Trophoblast cell (in vitro differentiated cells and primary cell): Measurements from ENCODE around the gene NAPG.

Source experiments
- DNase-seq, 2 donors: peaks; one replicate each; pipeline ENCODE4 v3.0.0-alpha.2; 2016
- H2AFZ ChIP-seq: 2 replicates; pipeline ENCODE4 v1.6.1; 2013; ENCODE audit warnings: low read length, moderate library complexity, mild to moderate bottlenecking; ENCODE audit not compliant: insufficient read depth, poor library complexity
- H2AK5ac ChIP-seq: 2 replicates; pipeline ENCODE4 v1.6.1; 2013; ENCODE audit warnings: mild to moderate bottlenecking, low read length
- H2BK120ac ChIP-seq: 2 replicates; pipeline ENCODE4 v1.6.1; 2013; ENCODE audit warnings: low read length, mild to moderate bottlenecking, moderate library complexity; ENCODE audit not compliant: insufficient read depth, poor library complexity
- H2BK12ac ChIP-seq: 2 replicates; pipeline ENCODE4 v1.6.1; 2013; ENCODE audit warnings: mild to moderate bottlenecking, low read length, moderate library complexity
- H2BK5ac ChIP-seq: 2 replicates; pipeline ENCODE4 v1.6.1; 2013; ENCODE audit warnings: low read length, low read depth, moderate library complexity, mild to moderate bottlenecking; ENCODE audit not compliant: poor library complexity
- H3K14ac ChIP-seq: 2 replicates; pipeline ENCODE4 v1.6.1; 2013; ENCODE audit warnings: mild to moderate bottlenecking, low read length
- H3K18ac ChIP-seq: 2 replicates; pipeline ENCODE4 v1.6.1; 2013; ENCODE audit warnings: mild to moderate bottlenecking, low read length
- H3K23ac ChIP-seq: 2 replicates; pipeline ENCODE4 v1.6.1; 2013; ENCODE audit warnings: low read length
- H3K27ac ChIP-seq: 2 replicates; pipeline ENCODE4 v1.5.1; 2013; ENCODE audit warnings: low read depth, mild to moderate bottlenecking, inconsistent platforms, low read length, moderate library complexity
- H3K27me3 ChIP-seq: 2 replicates; pipeline ENCODE4 v1.6.1; 2013; ENCODE audit warnings: inconsistent platforms, mild to moderate bottlenecking, low read length, moderate library complexity; ENCODE audit not compliant: insufficient read depth
- H3K36me3 ChIP-seq, 2 experiments: 1 replicate in 1 of 2; 2 replicates in 1 of 2; pipeline ENCODE4 v1.6.1; 2013; ENCODE audit warnings: low read length in 2 of 2, mild to moderate bottlenecking in 2 of 2, moderate library complexity in 1 of 2; ENCODE audit not compliant: insufficient read depth in 2 of 2, control insufficient read depth in 1 of 2
- H3K4ac ChIP-seq: 2 replicates; pipeline ENCODE4 v1.6.1; 2013; ENCODE audit warnings: low read depth, mild to moderate bottlenecking, low read length, moderate library complexity
- H3K4me1 ChIP-seq, 2 experiments: 1 replicate in 1 of 2; 2 replicates in 1 of 2; pipeline ENCODE4 v1.6.1; 2013; ENCODE audit warnings: low read length in 2 of 2, mild to moderate bottlenecking in 2 of 2, moderate library complexity in 1 of 2; ENCODE audit not compliant: insufficient read depth in 2 of 2, control insufficient read depth in 1 of 2
- H3K4me2 ChIP-seq: 2 replicates; pipeline ENCODE4 v1.6.1; 2013; ENCODE audit warnings: inconsistent platforms, mild to moderate bottlenecking, low read length, moderate library complexity
- H3K4me3 ChIP-seq: 2 replicates; pipeline ENCODE4 v1.5.1; 2013; ENCODE audit warnings: mild to moderate bottlenecking, low read depth, low read length, inconsistent platforms
- H3K79me1 ChIP-seq: one replicate; pipeline ENCODE4 v1.6.1; 2013; ENCODE audit warnings: low read length
- H3K79me2 ChIP-seq: 2 replicates; pipeline ENCODE4 v1.6.1; 2013; ENCODE audit warnings: low read length, mild to moderate bottlenecking; ENCODE audit not compliant: control insufficient read depth, insufficient read depth, poor library complexity
- H3K9ac ChIP-seq: 2 replicates; pipeline ENCODE4 v1.6.1; 2013; ENCODE audit warnings: mild to moderate bottlenecking, low read length
- H3K9me3 ChIP-seq: 2 replicates; pipeline ENCODE4 v1.6.1; 2013; ENCODE audit warnings: low read depth, mild to moderate bottlenecking, control low read depth, inconsistent platforms, low read length; ENCODE audit not compliant: insufficient read depth
- H4K12ac ChIP-seq: 2 replicates; pipeline ENCODE4 v1.6.1; 2013; ENCODE audit warnings: low read depth, mild to moderate bottlenecking, low read length, moderate library complexity
- H4K8ac ChIP-seq: 2 replicates; pipeline ENCODE4 v1.6.1; 2013; ENCODE audit warnings: low read depth, mild to moderate bottlenecking, low read length, moderate library complexity
- H4K91ac ChIP-seq: one replicate; pipeline ENCODE4 v1.6.1; 2013; ENCODE audit warnings: low read depth, mild to moderate bottlenecking, low read length, moderate library complexity
- WGBS: extraction: QIAGEN DNeasy Blood & Tissue Kit; methylation state at CpG from one replicate; pipeline ENCODE4 v1.1.7; 2013; ENCODE audit warnings: missing lambda C conversion rate; ENCODE audit not compliant: insufficient read length, insufficient coverage; ENCODE audit errors: extremely low coverage; 5-methylcytosine and 5-hydroxymethylcytosine counted together

Gene NAPG

GRCh38 chr18:10514601-10515000 lies 11.2 kb upstream of the NAPG start:
- H2BK5ac ChIP-seq = no peak overlapping the region
- no peak overlapping the region for H3K18ac ChIP-seq
- H4K91ac ChIP-seq = no peak overlapping the region
- no peak overlapping the region for H4K8ac ChIP-seq
- H2AFZ ChIP-seq = no peak overlapping the region
- no peaks in the 10 kb centered on the region for H3K79me2 ChIP-seq
- H3K23ac ChIP-seq = no peak overlapping the region
- no peak overlapping the region for H3K4me3 ChIP-seq
- peaks cover 2% of the 10 kb centered on the region for H3K9me3 ChIP-seq
- H3K4me2 ChIP-seq = no peak overlapping the region
- no peak overlapping the region for H3K14ac ChIP-seq
- no peak overlapping the region for H2BK120ac ChIP-seq
- H3K4me1 ChIP-seq = no peaks in the 10 kb centered on the region
- no peak overlapping the region for H2AK5ac ChIP-seq
- no peak overlapping the region for H3K4ac ChIP-seq
- no peak for DNase-seq
- H3K9ac ChIP-seq = no peak overlapping the region
- no peaks in the 10 kb centered on the region for H3K79me1 ChIP-seq
- H4K12ac ChIP-seq = no peak overlapping the region
- H2BK12ac ChIP-seq = no peak overlapping the region
- H3K27ac ChIP-seq = no peak overlapping the region
- no peaks in the 10 kb centered on the region for H3K27me3 ChIP-seq
- H3K36me3 ChIP-seq = no peaks in the 10 kb centered on the region

GRCh38 chr18:10515456-10515855 lies 10.4 kb upstream of the NAPG start:
- Histone ChIP-seq H3K4me3 (no peak overlapping the region), H3K18ac (no peak overlapping the region), H4K12ac (no peak overlapping the region), H3K79me2 (no peaks in the 10 kb centered on the region), H3K4ac (no peak overlapping the region), H4K8ac (no peak overlapping the region), H3K27ac (no peak overlapping the region), H3K23ac (no peak overlapping the region), H3K4me1 (no peaks in the 10 kb centered on the region), H3K9me3 (peaks cover 2% of the 10 kb centered on the region), H3K4me2 (no peak overlapping the region), H3K79me1 (no peaks in the 10 kb centered on the region), H2BK12ac (no peak overlapping the region), H2AK5ac (no peak overlapping the region), H3K14ac (no peak overlapping the region), H4K91ac (no peak overlapping the region), H3K36me3 (no peaks in the 10 kb centered on the region), H2BK5ac (no peak overlapping the region), H3K27me3 (no peaks in the 10 kb centered on the region), H2BK120ac (no peak overlapping the region), H3K9ac (no peak overlapping the region), H2AFZ (no peak overlapping the region)
- no CpG with 5 or more reads among the region's 4 CpGs for WGBS
- no peak for DNase-seq

- no peak overlapping the region for H3K4me3 ChIP-seq
These were observed 9.7 kb upstream of the NAPG start for GRCh38 chr18:10516078-10516477.

GRCh38 chr18:10518595-10519255 lies 7.1 kb upstream of the NAPG start:
- peaks cover 4% of the 10 kb centered on the region for H3K9me3 ChIP-seq
- no peaks in the 10 kb centered on the region for H3K27me3 ChIP-seq
- H2BK120ac ChIP-seq = no peak overlapping the region
- H3K4me3 ChIP-seq = no peak overlapping the region
- H4K12ac ChIP-seq = no peak overlapping the region
- no peak overlapping the region for H2AK5ac ChIP-seq
- H4K91ac ChIP-seq = no peak overlapping the region
- H3K9ac ChIP-seq = no peak overlapping the region
- no peak overlapping the region for H3K27ac ChIP-seq
- no peaks in the 10 kb centered on the region for H3K36me3 ChIP-seq
- H3K79me2 ChIP-seq = no peaks in the 10 kb centered on the region
- no peaks in the 10 kb centered on the region for H3K4me1 ChIP-seq
- no peaks in the 10 kb centered on the region for H3K79me1 ChIP-seq
- H3K23ac ChIP-seq = no peak overlapping the region
- no peak overlapping the region for H4K8ac ChIP-seq
- H3K18ac ChIP-seq = no peak overlapping the region
- no peak overlapping the region for H3K4ac ChIP-seq
- WGBS = no CpG with 5 or more reads among the region's 12 CpGs
- no peak overlapping the region for H2AFZ ChIP-seq
- DNase-seq = peak in 1 of 2 donors; percentile 31
- H3K14ac ChIP-seq = no peak overlapping the region
- H2BK12ac ChIP-seq = no peak overlapping the region
- no peak overlapping the region for H3K4me2 ChIP-seq
- H2BK5ac ChIP-seq = no peak overlapping the region

More at GRCh38 chr18:10516078-10516477, 9.7 kb upstream of the NAPG start:
- Histone ChIP-seq H3K4me1 (no peaks in the 10 kb centered on the region), H3K14ac (no peak overlapping the region), H3K27ac (no peak overlapping the region), H3K79me2 (no peaks in the 10 kb centered on the region), H3K4me2 (no peak overlapping the region), H3K79me1 (no peaks in the 10 kb centered on the region), H2AFZ (no peak overlapping the region), H2BK5ac (no peak overlapping the region), H4K8ac (no peak overlapping the region), H2AK5ac (no peak overlapping the region), H3K18ac (no peak overlapping the region), H3K9ac (no peak overlapping the region), H3K36me3 (no peaks in the 10 kb centered on the region), H3K23ac (no peak overlapping the region), H4K91ac (no peak overlapping the region), H4K12ac (no peak overlapping the region), H3K27me3 (no peaks in the 10 kb centered on the region), H3K9me3 (peaks cover 2% of the 10 kb centered on the region), H2BK12ac (no peak overlapping the region), H3K4ac (no peak overlapping the region), H2BK120ac (no peak overlapping the region)
- WGBS = no CpG with 5 or more reads among the region's 2 CpGs
- no peak for DNase-seq
